ENCODE measurements around the gene MRGPRG. TPM values are rescaled to one million over a fixed set of nuclear protein-coding genes. Genes with fewer than 3 reads are reported as not detected.

The MRGPRG gene
- total and polyA plus RNA-seq, 2 of the 4 experiments (the other 2 are of a cell fraction), result not detected

DNA sequence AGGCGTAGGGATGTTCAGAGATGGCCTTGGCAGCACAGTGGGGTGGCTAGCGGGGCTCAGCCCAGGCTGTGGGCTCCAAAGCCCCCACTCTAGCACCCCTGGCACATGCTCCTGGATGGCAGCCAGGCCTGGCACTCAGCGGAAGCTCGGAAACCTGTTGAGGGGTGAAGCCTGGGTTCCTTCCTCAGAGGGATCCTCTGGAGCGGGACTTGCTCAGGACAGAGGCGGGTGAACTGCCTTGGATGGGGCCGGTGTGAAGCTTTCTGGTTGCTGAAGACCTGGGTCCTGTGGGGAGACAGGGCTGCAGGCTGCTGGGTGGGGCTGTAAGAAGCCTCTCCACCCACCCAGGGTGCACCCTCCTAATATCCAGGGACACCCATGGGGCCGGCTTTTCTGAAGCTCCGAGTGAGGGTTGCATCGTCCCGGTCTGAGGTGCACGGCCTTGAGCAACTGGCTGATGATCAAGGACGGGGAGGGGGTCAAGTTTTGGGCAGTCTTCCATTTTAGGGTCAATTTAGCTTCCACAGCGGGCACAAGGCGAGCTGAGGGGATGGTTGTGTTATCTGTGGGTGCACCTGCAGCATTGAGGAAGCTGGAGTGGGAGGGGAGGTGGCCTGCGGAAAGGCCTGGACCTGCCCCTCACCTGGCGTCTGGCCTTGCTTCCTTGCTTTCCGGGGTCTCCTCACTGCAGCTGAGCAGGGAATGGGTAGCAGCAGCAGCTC, 8.4 kb upstream of the MRGPRG start:
- Histone ChIP-seq H2BK15ac (ENCODE audit: low read depth, low read length) (no peak overlapping the region), H2AK9ac (replicated peaks; ENCODE audit: low read depth, low read length, poor library complexity) (no peak overlapping the region), H4K20me1 (ENCODE audit: insufficient read depth, low read length) (no peaks in the 10 kb centered on the region), H3K4me2 (ENCODE audit: low read depth, low read length) (no peak overlapping the region), H3K36me3 (ENCODE audit: control insufficient read depth, insufficient read depth, low read length) (no peaks in the 10 kb centered on the region), H2BK120ac (ENCODE audit: low read depth, low read length) (no peak overlapping the region), H2BK5ac (ENCODE audit: low read depth, low read length, poor library complexity, severe bottlenecking) (no peak overlapping the region), H3K9ac (ENCODE audit: low read depth, low read length) (no peak overlapping the region), H3K27me3 (ENCODE audit: control insufficient read depth, insufficient read depth, low read length) (peaks cover 61% of the 10 kb centered on the region), H3K79me1 (ENCODE audit: low read depth in 1 of 2, low read length in 2 of 2) (no peaks in the 10 kb centered on the region), H4K8ac (ENCODE audit: low read depth in 2 of 2, low read length in 2 of 2) (no peak overlapping the region), H3K18ac (ENCODE audit: low read depth, low read length) (no peak overlapping the region), H3K27ac (ENCODE audit: insufficient read depth, low read length) (no peak overlapping the region), H3K23ac (ENCODE audit: low read depth, low read length) (no peak overlapping the region), H3K14ac (replicated peaks; ENCODE audit: low read depth, low read length) (no peak overlapping the region), H2AFZ (replicated peaks; ENCODE audit: low read length, poor library complexity) (no peak overlapping the region), H4K91ac (ENCODE audit: insufficient read depth, low read depth, low read length) (no peak overlapping the region), H3K56ac (ENCODE audit: extremely low read depth, insufficient read depth, low read length) (no peak overlapping the region), H3K4me3 (ENCODE audit: insufficient read depth, low read depth, low read length) (no peak overlapping the region), H4K5ac (ENCODE audit: low read depth, low read length) (no peak overlapping the region), H3K4me1 (ENCODE audit: control insufficient read depth, insufficient read depth, low read length) (no peaks in the 10 kb centered on the region), H3K9me3 (ENCODE audit: control insufficient read depth, insufficient read depth, low read length) (no peaks in the 10 kb centered on the region), H2AK5ac (ENCODE audit: low read depth, low read length) (no peak overlapping the region), H3K4ac (ENCODE audit: low read depth, low read length) (no peak overlapping the region), H2BK20ac (ENCODE audit: low read depth, low read length) (no peak overlapping the region), H3K9me1 (ENCODE audit: insufficient read depth, low read length) (no peaks in the 10 kb centered on the region)
- in situ Hi-C loops (cut with MboI; ENCODE audit: low sequenced_read_pairs) (no loop called here), intact Hi-C loops (cut with micrococcal nuclease) (no loop called here), dilution Hi-C loops (cut with HindIII; ENCODE audit: low sequenced_read_pairs, unreplicated experiment) (no loop called here)
- no peak for TF ChIP-seq MAFK (IDR thresholded peaks at IDR 0.05; ENCODE audit: low read depth, low read length)
- TF ChIP-seq SMC3 (IDR thresholded peaks at IDR 0.05; ENCODE audit: low read depth, low read length), result no peak
- no peak for TF ChIP-seq RFX5 (IDR thresholded peaks at IDR 0.05; ENCODE audit: low read depth, low read length)
- TF ChIP-seq NFE2L2 (IDR thresholded peaks at IDR 0.05; ENCODE audit: low read depth, low read length), result no peak
- WGBS, 2 experiments (ENCODE audit: extremely low coverage in 2 of 2, insufficient read length in 1 of 2), result 63% methylated on average over 6 of the region's 18 CpGs; no CpG with 5 or more reads in 1 of the 2 experiments
- ATAC-seq (ENCODE audit: low read depth) (no peak), DNase-seq (no peak)
- ChIA-PET CTCF (no interaction called here), POLR2A (ENCODE audit: unreplicated experiment) (interaction anchor here (0.6 kb wide), 1 partner anchor 104 kb away, joined by 3 read pairs; no protein-coding TSS in a partner anchor)
- no TSS peak for BruUV-seq (replicated peaks)

Measured in IMR-90 (cell line).